Measurements from ENCODE around the gene THBD. TPM values are rescaled to one million over a fixed set of nuclear protein-coding genes. Genes with fewer than 3 reads are reported as not detected.

Gene THBD
- total RNA-seq, 2 donors from 2014 or later = 37.0 to 96.7 TPM

DNA sequence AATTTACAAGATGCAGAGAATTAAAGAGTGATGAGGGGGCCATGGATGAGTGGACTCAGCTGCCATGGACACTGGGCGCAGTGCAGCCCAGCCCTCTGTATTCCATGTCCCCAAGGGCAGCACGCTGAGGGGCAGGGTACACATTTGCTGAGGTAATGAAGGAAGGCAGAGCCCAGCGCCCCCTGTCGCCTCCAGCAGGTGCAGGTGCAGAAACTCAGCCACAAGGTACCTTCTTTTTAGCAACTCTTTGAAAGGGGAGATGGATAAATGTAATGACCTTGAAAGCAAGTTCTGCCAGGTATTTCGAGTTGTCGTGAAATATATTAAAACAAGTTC is 29.5 kb upstream of the THBD start:
- TF ChIP-seq, protein P1, sequence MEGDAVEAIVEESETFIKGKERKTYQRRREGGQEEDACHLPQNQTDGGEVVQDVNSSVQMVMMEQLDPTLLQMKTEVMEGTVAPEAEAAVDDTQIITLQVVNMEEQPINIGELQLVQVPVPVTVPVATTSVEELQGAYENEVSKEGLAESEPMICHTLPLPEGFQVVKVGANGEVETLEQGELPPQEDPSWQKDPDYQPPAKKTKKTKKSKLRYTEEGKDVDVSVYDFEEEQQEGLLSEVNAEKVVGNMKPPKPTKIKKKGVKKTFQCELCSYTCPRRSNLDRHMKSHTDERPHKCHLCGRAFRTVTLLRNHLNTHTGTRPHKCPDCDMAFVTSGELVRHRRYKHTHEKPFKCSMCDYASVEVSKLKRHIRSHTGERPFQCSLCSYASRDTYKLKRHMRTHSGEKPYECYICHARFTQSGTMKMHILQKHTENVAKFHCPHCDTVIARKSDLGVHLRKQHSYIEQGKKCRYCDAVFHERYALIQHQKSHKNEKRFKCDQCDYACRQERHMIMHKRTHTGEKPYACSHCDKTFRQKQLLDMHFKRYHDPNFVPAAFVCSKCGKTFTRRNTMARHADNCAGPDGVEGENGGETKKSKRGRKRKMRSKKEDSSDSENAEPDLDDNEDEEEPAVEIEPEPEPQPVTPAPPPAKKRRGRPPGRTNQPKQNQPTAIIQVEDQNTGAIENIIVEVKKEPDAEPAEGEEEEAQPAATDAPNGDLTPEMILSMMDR (IDR thresholded peaks at IDR 0.05) = no peak

DNA sequence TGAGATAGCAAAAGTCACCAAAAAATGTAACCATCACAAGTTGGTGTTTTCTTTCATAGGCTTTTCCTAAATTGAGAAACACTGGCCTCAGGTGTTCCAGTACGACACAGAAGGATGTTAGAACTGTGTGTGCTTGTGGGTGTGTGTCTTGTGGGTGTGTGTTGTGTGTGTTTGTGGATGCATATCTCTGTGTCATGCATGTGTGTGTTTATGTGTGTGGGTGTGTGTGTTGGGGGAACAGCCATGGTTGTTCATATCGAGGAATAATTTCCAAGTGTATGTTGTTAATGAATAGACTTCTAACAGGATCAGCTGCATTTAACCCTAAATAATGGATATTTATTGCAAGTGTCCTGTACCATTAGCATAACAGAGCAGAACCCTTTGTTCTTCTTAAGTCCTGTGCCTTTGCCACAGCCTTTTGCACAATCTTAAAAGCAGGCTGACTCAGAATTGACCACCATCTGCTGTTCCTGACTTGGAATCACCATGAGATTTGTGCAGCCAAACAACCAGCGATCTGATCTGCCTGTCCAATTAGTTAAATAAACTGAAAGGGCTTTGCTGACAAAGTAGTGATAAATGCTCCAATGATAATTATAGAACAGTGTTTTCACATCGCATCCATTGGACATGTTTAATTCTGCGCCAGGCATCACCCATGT is 29.0 kb upstream of the THBD start:
- TF ChIP-seq, protein P1 (IDR thresholded peaks at IDR 0.05) = no peak
- H3K4me3 ChIP-seq = no peak overlapping the region
- H3K36me3 ChIP-seq = no peaks in the 10 kb centered on the region
- no peak overlapping the region for H3K27ac ChIP-seq
- H3K27me3 ChIP-seq = no peaks in the 10 kb centered on the region
- peaks cover 0 to 11% of the 10 kb centered on the region in 2 donors for H3K4me1 ChIP-seq
- no peak for DNase-seq (ENCODE audit: low spot score)
- no peaks in the 10 kb centered on the region for H3K9me3 ChIP-seq

More for the DNA sequence above, 29.5 kb upstream of the THBD start:
- H3K9me3 ChIP-seq = no peaks in the 10 kb centered on the region
- no peak overlapping the region for H3K4me3 ChIP-seq
- H3K4me1 ChIP-seq = peaks cover 0 to 11% of the 10 kb centered on the region in 2 donors
- no peak overlapping the region for H3K27ac ChIP-seq
- no peaks in the 10 kb centered on the region for H3K36me3 ChIP-seq
- H3K27me3 ChIP-seq = no peaks in the 10 kb centered on the region
- no peak for DNase-seq (ENCODE audit: low spot score)

DNA sequence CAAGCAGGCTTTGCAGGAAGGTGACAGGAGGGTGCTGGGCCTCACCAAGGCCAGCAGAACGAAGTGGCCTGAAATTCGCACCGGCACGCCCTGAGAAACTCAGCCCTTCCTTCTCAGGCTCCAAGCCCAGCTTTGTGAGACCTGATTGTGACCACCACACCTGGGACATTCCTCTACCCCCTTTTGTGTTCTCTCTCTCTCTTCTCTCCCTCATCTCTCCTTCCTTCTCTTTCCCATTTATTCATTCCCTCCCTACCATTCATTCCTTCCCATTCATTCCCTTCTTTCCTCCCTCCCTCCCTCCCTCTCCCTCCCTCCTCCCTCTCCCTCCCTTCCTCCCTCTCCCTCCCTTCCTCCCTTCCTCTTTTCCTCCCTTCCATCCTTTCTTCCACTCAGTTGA is 27.8 kb upstream of the THBD start:
- DNase-seq (ENCODE audit: low spot score) = no peak
- TF ChIP-seq, protein P1 (IDR thresholded peaks at IDR 0.05) = no peak
- Histone ChIP-seq H3K4me1 (peaks cover 0 to 11% of the 10 kb centered on the region in 2 donors), H3K9me3 (no peaks in the 10 kb centered on the region), H3K36me3 (no peaks in the 10 kb centered on the region), H3K27ac (no peak overlapping the region), H3K27me3 (no peaks in the 10 kb centered on the region), H3K4me3 (no peak overlapping the region)

DNA sequence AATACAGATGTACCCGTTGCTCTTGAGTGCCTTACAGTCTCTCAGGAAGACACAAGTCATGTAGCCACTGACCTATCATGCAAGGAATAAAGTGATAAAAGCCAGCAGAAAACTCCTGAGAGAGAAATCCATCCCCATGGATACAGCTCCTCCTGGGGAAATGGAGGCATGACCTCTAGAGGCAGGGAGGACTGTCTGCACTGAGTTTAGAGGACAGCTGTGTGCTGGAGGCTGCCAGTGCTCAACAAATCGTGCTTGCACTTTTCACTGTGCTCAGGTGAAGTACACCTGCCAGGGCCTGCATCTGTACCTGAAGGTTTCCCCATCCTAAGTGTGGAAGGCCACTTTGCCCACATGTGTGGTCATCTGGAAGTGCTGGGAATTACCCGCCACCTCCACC is 24.6 kb upstream of the THBD start:
- Histone ChIP-seq H3K9me3 (no peaks in the 10 kb centered on the region), H3K27me3 (no peaks in the 10 kb centered on the region), H3K4me1 (peaks cover 0 to 4% of the 10 kb centered on the region in 2 donors), H3K36me3 (no peaks in the 10 kb centered on the region), H3K27ac (no peak overlapping the region), H3K4me3 (no peak overlapping the region)
- no peak for DNase-seq (ENCODE audit: low spot score)
- TF ChIP-seq, protein P1 (IDR thresholded peaks at IDR 0.05) = no peak

DNA sequence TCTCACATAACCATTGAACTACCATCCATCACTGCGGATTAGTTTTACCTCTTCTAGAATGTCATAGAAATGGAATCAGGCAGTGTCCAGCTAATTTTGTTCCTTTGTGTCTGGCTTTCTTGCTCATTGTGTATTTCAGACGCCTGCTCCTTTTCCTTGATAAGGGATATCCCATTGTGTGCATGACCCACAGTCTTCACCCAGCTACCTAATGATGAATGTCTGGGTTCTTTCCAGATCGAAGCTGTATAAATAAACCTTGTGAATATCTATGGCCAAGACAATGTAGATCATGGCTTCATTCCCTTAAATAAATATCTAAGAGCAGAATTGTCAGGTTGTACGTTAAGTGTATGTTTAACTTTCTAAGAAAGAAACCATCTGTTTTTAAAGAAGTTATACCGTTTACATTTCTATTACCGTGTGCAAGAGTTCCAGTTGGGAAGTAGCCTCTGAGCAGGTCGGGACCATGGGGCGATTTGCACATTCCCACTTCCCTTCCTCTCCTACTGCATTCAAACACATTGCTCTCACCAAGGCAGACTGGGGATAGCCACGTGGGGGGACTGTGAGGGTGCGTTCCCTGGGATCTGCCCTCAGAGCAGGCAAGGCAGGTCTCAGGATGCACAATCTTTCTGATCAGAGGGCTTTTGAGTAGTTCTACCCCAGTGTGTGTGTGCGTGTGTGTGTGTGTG is 23.6 kb upstream of the THBD start:
- Histone ChIP-seq H3K9me3 (no peaks in the 10 kb centered on the region), H3K36me3 (no peaks in the 10 kb centered on the region), H3K27ac (no peak overlapping the region), H3K4me3 (no peak overlapping the region), H3K27me3 (no peaks in the 10 kb centered on the region), H3K4me1 (no peaks in the 10 kb centered on the region)
- no peak for DNase-seq (ENCODE audit: low spot score)
- TF ChIP-seq, protein P1 (IDR thresholded peaks at IDR 0.05) = no peak

Measured in right atrium auricular region (tissue), 2 donors.